Choroid plexus epithelial cell (primary cell): ENCODE measurements around the gene TMEM62.

Experiments used
- DNase-seq: peaks from one replicate; pipeline ENCODE4 v3.0.0-alpha.2; 2010; ENCODE audit warnings: low read depth
- H3K4me3 ChIP-seq: 2 replicates; pipeline ENCODE4 v1.5.1; 2011; ENCODE audit warnings: low read depth, mild to moderate bottlenecking, control low read depth, low read length, moderate library complexity
- CTCF ChIP-seq: conservative IDR thresholded peaks from 2 replicates; pipeline ENCODE4 v1.5.1; 2011; ENCODE audit warnings: low read depth, mild to moderate bottlenecking, control low read depth, inconsistent platforms, low read length, moderate library complexity

TMEM62 gene

DNA sequence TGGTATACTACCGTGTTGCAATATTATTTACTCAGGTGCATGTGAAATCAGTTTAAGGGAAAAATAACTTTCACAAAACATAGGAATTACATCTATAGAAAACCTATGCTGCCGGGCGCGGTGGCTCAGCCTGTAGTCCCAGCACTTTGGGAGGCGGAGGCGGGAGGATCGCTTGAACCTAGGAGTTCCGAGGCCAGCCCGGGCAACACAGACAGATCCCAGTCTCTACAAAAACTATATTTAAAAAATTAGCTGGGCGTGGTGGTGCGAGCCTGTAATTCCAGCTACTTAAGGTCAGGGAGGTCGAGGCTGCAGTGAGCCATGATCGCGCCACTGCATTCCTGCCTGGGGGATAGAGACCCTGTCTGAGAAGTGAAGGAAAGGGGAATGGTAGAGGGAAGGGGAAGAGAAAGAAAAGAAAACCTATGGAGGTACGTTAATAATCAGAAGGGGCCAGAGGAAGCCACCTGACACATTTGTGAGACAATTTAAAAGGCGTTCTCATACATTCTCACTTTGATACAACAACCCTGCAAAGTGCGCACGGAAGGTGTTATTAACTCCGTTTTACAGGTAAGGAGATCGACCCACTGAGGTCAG is 456 bp upstream of the TMEM62 start:
- no peak for TF ChIP-seq CTCF
- DNase-seq: no peak
- peak overlapping the region; percentile 77 for H3K4me3 ChIP-seq

GRCh38 chr15:43134157-43134635 is 810 bp downstream of the TMEM62 start:
- no peak for TF ChIP-seq CTCF
- H3K4me3 ChIP-seq: peak overlapping the region; percentile 77
- no peak for DNase-seq

- TF ChIP-seq CTCF: no peak
- DNase-seq: no peak
- no peak overlapping the region for H3K4me3 ChIP-seq
Observed at GRCh38 chr15:43135351-43135750, 2.0 kb downstream of the TMEM62 start.

DNA sequence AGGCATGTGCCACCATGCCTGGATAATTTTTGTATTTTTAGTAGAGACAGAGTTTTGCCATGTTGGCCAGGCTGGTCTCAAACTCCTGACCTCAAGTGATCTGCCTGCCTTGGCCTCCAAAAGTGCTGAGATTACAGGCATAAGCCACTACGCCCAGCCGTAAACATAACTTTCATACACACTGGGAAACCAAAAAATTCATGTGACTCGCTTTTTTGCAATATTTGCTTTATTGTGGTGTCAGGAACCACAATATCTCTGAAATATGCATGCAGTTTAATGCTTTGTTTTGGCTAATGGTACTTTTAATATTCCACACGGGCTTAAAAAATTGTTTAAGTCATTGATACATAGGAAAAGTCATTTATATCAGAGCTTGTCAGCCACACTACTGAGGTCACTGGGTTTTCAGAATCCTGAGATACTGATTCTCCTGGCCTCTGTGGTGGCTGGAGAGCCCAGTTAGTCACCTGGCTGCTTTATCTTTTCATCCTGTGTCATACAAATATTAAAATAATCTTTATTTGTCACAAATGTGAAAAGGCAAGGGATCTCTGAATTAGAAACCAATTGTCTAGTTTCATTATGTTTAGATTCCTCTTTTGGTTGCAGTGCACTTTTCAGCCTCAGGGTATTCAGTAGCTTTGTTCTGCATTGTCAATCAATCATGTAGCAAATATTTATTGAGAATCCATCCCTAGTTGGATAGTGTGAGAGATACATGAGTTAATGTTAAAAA is 10.0 kb downstream of the TMEM62 start:
- DNase-seq: no peak
- no peak overlapping the region for H3K4me3 ChIP-seq
- no peak for TF ChIP-seq CTCF

DNA sequence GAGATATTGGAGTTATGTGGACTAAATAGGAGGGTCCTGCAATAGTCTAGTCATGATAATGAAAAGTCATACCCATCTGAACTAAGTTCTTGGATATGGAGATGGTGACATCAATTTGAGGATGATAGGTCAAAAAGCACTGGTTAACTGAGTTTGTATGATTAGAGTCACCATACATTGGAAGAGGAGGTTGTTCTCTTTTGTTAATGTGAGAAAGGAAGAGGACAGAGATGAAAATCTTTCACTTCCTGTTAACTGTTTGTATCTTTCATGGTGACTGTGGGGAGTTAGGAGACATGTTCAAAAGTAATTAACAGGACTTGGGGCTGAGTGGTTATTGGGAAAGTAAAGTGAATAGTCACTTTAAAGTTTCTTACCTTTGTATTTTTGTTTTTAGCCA is 11.1 kb downstream of the TMEM62 start:
- no peak for DNase-seq
- no peak for TF ChIP-seq CTCF
- no peak overlapping the region for H3K4me3 ChIP-seq

DNA sequence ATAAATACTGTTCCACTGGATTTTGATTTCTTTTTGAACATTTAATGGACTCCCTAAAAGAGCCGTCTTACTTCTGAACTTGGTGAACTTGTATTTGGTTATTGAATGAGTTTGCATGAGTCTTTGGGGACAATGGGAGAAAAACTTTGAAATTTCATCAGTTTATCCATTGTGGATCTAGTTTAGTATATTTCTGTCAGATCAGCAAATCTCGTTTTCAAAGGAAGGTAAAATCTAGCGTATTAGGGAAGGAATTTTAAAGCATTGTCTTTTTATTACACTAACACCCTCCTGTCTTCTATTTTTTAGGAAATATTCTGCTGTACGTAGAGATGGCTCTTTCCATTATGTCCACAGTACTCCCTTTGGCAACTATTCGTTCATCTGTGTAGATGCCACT is 12.8 kb downstream of the TMEM62 start:
- DNase-seq: no peak
- no peak for TF ChIP-seq CTCF
- H3K4me3 ChIP-seq: no peak overlapping the region
